SK-N-DZ (cell line): ENCODE results near the gene CAV3. TPM values are rescaled to one million over a fixed set of nuclear protein-coding genes. Genes with fewer than 3 reads are reported as not detected.
"Not testable (repeated sequence)": the region's sequence is repeated elsewhere in the genome, so short reads cannot be mapped to it uniquely, and the experiment has no call there.

Experiments
- DNase-seq: peaks from one replicate; pipeline ENCODE4 v3.0.0-alpha.2; 2015; ENCODE audit warnings: low spot score
- polyA plus RNA-seq, 2 experiments: library from polyadenylated mRNA; depleted of rRNA; stranded (reverse); fragments of >200 nt; gene quantifications; 2 replicates each; pipeline ENCODE4 v1.2.3, GENCODE V29; 2014

CAV3 gene
- not detected in 2 replicates for polyA plus RNA-seq (2014; cell fraction: cytosol; rRNA removed)
- not detected in 2 replicates for polyA plus RNA-seq (2014; cell fraction: nucleus; rRNA removed)

DNA sequence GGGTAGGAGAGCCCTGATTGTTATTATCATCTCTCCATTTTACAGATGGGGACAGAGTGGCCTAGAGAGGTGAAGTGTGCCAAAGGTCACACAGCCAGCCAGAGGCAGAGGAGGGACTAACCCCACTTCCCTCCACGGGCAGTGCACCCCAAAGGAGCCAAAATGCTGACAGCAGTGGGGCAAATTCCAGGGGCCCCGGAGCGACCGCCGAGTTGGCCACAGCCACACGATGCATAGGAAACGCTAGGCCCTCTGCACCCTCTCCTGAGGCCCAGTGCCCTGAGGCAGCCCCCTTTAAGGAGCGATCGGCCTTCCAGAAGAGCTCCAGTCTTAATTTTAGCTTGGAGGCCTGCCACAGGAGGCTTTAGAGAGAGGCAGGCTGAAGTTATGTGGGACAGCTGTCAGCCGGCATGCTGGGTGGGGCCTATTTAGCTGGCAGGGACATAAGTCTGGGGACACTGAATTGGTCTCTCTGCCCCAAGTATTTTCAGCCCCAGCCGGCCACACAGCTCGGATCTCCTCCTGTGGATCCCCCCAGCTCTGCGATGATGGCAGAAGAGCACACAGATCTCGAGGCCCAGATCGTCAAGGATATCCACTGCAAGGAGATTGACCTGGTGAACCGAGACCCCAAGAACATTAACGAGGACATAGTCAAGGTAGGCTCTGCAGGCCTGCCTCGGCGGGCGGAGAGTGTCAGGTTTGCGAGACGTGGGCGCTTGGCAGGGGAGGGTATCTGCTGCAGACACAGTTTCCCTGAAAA lies at the start of gene CAV3:
TSS of gene CAV3 (plus strand) at position 471 of the 763 bp plus-strand sequence. CDS start at position 546, 75 bp downstream.
- no peak for DNase-seq

DNA sequence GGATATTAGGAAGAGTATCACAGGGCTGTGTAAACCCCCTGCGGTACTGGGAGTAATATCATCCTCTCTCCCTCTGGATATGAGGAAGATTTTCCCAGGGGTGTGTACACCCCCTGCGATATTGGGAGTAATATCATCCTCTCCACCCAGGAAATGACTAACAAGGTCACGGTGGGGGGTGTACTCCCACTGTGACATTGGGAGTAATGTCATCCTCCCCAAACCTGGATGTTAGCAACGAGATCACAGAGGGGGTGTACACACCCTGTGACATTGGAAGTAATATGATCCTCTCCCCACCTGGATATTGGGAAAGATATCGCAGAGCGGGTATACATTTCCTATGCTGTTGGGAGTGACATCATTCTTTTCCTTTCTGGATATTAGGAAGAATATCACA lies 48.6 kb upstream of the CAV3 start:
- not testable (repeated sequence) for DNase-seq

DNA sequence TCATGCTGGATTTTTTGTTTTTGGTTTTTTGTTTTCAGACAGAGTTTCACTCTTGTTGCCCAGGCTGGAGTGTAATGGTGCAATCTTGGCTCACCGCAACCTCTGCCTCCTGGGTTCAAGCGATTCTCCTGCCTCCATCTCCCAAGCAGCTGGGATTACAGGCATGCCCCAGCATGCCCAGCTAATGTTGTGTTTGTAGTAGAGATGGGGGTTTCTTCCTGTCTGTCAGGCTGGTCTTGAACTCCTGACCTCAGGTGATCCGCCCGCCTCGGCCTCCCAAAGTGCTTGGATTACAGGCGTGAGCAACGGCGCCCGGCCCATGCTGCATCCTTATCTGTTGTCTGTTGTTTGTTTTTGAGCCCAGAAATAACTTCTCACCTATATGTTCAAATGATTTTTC lies 42.3 kb upstream of the CAV3 start:
- DNase-seq, result not testable (repeated sequence)

DNA sequence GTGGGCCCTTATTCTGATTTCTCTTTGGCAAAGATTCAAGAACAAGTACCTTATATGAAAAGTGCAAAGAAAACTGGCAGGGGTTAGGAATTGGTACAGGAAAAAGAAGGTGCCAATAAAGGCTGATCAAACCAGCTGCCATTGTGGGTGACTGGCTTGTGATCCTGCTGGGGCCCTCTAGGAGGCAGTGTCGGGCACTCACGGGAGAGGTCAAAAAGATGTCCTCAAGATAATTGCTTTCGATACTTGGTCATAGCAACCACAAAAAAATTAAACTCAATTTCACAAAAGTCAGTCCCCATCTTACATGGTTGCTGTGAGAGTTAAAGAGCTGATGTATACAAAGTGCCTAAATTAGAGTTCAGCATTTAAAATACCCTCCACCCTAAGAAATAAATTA lies 31.0 kb upstream of the CAV3 start:
- no peak for DNase-seq

DNA sequence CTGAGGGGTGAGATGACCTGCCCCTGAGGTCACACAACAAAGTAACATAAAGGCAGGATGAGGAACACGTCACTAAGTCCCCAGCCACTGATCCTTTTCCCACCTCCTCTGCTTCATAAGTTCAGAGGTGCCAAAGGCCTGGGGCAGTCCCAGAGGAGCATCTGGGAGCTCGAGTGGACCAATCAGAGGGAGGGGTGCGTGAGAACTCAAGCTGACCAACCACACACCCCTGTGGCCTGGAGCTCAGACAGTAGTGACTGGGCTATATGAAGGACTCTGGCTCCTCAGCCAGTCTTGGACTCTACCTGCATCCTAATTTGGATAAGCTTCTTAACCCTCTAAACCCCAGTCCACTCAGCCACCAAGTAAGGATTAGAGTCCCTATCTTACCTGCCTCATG lies 28.0 kb upstream of the CAV3 start:
- DNase-seq, result no peak

DNA sequence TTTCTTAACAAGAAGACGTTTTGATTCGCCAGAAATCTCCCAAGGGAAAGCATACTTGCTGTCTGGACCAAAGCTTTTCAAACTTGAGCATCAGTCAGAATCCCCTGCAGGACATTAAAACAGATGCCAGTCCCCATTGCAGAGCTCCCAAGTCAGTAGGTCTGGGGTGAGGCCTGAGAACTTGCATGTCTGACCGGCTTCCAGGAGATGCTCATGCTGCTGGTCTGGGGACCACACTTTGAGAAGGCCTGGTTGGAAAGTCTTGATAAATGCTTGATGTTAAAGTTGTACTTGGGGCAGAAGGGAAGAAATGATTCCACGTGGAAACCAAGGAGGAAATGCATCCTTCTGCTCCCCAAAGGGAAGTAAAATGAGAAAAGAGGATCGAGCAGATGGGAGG lies 24.3 kb upstream of the CAV3 start:
- DNase-seq, result no peak

DNA sequence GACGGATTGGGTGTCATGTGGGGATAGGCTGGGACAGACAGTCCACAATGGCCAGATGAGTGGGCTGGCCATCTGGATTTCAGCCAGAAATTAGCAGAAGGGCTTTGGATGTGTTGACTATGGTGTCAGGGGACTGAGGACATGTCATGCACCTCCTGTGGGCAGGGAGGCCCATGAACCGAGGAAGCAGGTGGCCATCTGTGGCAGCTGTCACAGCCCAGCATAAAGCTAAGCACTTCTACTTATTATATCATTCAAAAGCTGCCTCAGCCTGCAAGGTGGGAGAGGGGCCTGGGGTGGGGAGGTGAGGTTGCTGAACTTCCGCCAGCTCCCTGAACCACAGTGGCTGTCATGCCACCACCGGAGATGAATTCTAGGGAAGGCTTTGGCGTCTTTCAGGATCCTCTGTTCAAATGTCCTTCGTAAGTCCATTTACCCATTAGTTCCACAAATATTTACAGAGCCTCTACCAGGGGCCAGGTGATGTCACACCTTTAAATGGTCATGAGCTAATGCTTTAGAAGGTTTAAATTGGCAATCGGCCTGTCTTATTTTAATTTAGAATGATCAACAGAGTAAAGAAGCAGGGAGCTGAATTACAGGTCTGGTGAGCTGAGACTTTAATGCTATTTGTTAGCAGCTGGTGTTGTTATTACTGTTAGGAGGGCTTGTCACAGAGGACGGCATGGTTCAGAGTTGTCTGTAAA lies 23.6 kb upstream of the CAV3 start:
- DNase-seq, result no peak

DNA sequence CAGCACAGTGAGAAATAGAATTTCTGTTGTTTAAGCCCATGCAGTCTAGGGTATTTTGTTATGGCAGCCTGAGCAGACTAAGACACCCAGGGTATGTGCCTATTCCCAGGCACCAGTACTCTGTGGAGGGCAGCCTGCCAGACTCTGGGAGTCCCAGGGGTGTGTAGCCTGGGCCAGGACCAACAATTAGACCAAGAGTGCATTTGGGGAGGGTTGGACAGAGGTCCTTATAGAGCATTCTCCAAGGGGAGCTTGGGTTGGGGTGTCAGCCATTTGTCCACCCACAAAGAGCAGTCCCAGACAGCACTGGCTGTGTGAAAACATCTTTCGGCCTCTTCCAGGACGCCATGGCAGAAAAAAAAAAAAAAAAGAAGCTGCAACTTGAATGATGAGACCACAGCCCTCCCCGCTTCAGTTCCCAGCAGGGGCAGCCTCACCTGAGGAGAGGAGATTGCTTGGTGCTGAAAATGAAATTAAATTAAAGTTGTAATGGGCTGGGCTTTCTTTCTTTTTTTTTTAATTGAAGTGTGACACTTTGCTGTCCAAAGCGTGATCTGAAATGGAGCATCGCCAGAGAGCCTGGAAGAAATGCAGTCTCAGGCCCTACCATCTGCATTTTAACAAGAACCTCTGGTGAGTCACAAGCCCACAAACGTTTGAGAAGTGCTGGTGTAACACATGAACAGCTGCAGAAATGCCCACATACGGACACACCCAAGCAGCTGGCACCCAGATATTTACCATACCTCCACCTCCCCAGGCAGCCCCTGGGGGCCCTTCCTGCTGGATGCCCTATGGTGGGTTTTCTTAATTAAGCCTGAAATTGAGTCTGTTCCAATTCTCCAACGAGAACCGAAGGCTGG lies 21.3 kb upstream of the CAV3 start:
- no peak for DNase-seq

DNA sequence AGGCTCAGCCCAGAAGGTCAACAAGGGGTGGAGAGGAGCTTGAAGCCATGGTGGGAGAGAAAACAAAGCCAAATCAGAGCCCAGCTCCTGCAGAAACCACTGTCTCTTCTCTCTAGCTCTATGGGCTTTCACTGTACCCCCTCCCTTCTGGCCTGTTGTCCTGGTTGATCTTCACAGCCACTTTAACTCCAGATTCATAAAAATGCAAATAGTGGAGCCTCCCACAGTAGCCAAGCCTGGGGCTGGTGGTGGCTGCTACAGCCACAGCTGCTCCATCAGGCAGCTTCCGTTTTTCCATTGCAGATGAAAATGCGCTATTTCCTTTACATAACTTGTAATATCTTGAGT lies 20.7 kb upstream of the CAV3 start:
- DNase-seq, result no peak

DNA sequence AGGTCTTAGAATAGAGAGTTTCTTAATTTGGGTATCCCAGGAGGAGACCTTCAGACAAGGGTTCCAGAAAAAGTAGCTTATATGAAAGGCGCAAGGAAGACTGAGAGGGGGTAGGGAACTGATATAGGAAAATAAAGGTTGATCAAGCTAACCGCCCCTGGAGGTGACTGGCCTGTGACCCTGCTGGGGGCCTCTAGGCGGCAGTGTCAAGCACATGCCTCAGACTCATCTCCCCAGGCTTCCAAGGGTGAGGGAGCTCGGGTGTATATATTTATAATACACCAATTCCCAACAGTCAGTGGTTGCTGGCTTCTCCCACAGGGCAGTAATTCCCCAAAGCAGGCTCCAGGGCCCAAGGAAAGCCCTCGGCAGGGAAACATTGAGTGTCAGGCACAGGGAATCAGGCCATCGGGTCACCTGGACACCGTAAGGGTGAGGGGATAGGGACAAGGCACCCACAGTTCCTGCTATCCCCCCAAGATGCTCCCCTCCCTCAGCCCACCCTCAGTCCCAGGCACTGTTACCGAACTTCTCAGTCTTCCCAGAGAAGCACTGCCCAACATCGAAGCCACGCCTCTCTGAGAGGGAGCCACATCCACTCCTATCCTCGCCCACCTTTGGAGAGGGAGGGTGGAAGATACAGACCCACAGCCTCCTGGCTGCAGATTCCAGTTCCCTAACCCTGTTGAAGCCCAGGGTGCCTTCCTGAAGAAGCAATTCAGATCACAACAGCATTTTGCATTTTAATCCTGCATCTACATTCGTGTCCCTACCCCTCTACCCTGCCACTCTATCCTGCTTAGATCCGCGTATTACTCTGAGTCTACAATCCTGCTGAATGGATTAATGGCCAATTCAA lies 19.5 kb upstream of the CAV3 start:
- peak; percentile 40 for DNase-seq

DNA sequence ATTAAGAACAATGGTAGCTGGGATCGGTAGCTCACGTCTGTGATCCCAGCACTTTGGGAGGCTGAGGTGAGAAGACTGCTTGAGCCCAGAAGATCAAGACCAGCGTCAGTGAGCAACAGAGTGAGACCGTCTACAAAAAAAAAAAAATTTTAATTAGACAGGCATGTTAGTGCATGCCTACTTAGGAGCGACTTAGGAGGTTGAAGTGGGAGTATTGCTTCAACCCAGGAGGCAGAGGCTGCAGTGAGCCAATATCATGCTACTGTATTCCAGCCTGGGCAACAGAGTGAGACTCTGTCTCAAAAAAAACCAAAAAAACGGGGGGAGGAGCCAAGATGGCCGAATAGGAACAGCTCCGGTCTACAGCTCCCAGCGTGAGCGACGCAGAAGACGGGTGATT lies 17.8 kb upstream of the CAV3 start:
- not testable (repeated sequence) for DNase-seq

DNA sequence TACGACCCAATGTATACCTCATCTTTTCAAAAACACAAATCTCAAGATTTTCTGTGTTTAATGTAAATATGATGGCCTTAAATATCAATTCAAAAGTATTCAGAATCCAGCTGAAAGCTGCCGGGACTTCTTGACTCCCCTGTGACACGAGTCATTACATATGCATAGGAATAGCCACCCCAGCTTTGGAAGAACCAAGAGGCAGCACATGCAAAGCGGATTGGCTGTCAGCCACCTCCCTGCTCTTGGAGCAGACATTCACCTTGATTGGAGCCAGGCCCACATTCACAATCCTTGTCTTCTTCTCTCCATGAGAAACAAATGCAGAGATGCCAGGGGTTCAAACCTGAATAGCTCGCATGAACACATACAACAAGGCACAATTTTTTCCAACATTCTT lies 10.8 kb upstream of the CAV3 start:
- DNase-seq, result no peak

DNA sequence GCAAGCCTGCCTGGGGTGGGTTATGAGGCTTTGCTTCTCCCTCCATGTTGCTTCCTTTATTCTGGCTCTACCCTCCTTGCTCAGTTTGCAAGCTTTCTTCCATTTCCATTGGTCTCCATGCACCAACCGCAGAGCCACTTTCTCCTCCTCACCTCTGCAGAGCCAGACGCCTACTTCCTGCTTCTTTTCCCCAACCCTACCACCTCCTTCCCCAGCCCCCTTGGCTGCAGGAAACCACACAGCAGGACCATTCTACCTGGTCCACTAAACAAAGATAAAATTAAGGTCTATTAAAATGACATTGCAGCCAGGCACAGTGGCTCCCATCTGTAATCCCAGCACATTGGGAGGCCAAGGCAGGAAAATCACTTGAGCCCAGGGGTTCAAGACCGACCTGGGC lies 10.0 kb upstream of the CAV3 start:
- no peak for DNase-seq

DNA sequence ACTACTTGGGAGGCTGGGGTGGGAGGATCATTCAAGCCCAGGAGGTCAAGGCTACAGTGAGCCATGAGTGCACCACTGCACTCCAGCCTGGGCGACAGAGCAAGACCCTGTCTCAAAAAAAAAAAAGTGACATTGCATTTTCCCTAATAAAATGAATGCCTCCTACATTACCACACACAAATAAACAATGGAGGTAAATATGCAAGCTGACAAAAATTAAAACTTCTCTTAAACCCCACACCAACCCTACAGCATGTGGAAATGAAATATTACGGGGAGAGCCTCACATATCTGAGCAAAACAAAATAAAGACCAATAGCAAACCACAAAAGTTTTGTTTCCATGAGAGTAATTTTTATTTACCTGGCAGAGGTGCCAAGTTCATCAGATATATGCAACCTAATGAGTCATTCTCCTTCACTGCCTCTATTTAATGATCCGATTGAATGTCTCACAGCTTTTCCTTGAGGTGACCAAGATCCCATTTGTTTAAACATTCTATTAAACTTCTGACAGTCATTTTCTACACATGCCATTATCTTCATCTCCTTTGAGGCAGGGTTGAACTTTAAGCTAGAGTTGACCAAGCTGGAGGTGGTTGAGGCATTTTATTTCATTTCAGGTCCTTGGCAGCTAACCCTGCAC lies 9.4 kb upstream of the CAV3 start:
- no peak for DNase-seq

DNA sequence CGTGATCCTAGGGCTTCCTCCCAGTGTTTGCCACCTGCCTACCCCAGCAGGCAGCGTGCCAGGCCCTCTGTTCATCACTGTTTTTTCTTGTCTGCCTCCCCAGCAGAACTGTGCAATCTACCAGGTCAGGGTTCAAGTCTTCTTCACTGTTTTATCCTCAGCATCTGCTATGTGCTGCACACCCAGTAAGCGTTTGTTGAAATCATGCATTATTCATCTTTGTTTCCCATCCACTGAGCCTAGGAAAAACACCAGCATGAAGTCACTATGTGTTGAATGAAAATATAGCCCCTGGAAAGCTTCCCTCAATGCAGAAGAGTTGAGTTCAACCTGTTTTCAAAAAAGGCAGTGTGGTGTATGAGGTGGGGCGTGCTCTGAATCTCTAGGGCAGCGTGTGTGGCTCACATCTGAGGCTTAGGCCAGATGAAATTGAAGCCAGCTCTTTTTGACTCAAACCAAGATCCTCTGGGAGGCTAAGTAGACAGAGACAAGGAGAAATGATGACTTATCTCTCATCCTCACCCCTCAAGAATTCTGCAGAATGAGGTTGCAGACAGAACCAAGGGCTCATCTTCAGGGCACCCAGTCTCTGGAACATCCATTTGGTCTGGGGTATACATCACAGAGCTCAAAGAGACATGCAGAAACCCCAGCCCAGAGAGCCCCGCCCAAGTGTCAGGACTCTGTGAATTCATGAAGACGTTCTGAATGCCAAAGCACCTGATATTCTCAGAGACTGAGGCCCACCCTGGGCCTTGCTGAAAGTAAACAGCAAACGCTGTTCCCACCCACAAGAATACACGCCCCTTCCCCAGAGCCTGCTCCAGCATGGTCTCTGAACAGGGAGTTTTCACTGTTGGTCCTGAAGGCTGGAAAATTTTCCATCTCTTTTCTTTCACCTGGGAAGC lies 5.7 kb upstream of the CAV3 start:
- DNase-seq, result no peak

DNA sequence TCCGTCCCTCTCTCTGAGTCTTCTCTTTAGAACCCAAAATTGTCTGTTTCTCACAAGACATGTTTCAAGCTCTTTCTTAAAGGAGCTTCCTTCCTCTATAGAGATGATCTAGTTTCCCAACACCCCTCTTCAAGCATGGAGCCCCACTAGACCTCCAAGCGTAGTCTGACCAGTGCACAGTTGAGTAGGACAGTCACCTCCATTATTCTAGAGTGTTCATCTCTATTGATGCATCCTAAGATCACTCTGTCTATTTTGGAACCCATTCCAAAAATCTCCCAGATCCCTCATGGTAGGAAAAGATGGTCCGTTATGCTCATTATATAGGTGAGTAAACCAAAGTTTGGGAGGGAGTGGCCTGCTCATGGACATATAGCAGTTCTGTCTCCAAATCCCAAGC lies 4.1 kb upstream of the CAV3 start:
- no peak for DNase-seq

DNA sequence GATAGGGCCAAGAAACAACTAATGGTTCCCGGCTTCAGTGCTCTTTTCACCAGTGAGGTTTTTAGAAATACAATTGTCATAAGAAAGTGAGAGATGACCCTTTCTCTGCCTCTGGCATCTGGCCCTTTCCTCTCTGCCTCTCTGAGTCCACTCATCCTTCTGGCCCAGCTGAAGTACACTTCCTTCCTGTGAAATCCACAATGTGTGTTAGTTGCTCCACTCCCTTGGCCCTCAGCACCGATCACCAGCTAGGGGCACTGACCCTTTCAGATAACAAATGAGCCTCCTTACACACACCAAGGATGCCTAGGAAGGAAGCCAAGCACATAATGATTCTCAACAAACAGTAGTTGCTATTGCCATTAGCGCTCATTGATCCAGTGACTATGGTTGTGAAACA lies 2.9 kb upstream of the CAV3 start:
- DNase-seq, result no peak

DNA sequence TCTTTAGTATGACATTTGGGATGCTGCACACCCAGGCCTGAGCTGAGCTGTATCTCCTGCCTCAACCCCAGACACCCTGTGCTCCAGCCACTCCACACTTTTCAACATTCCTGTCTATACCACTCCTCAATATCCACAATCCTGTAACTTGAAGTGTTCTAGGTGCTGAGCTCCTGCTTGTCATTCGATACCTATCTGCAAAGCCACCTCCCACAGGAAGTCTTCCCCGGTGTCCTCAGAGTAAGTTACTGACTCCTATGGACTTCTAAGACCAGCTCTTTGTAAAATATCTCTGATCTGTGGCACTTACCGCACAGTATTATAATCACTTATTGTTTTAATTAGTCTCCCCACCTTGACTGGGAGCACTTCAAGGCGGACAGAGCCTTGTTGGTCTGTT lies 1.2 kb upstream of the CAV3 start:
- no peak for DNase-seq

DNA sequence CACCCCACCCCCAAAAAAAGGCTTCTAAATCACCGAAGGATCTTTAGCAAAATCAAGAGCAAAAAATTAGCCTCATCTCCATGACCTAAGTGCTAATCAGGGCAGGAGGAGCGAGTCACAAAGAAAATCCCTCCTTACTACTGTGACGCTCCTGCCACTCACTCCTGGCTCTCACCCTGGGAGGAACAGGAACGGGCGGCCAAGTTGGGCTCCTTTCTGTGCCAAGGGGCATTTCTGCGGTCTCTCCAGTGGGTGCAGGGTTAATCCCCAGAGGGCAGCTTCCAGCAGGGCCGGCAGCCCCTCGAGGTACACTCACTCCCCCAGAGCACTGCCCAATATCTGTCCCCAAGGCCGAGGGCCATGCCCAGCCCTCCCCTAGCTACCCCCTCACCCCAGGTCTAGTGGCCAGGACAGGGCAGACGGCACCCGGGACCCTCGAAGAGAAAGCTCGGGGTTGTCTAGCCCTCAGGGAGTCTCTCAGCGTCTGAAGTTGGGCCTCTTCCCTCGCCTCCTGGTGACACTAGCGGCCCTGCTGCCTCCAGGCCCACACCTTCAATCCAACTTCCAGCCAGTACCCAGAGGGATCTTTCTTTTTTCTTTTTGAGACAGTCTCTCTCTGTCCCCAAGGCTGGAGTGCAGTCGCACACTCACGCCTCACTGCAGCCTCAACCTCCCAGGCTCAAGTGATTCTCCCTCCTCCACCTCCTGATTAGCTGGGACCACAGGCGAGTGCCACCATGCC lies 706 bp downstream of the CAV3 start:
- DNase-seq, result no peak
